GM12878 (cell line): ENCODE results near the gene RPRD2. TPM values are rescaled to one million over a fixed set of nuclear protein-coding genes. Genes with fewer than 3 reads are reported as not detected.

Experiments used
- ATAC-seq: fragments of 200-7000 bp; cut with Tn5 transposase; 3 replicates; pipeline ENCODE4 v1.9.1; 2020; ENCODE audit warnings: mild to moderate bottlenecking, moderate library complexity
- BruUV-seq: library from RNA; stranded (reverse); fragments of 400-500 nt; replicated peaks from 2 replicates; lab custom pipeline; 2021; lab: Mats Ljungman, UMichigan
- CTCF ChIA-PET: fragments of 300-600 bp; sonication (Branson Sonifier 250); formaldehyde crosslinking; extraction: SDS; loops from one replicate; lab custom pipeline; 2021; ENCODE audit warnings: inconsistent platforms; lab: Yijun Ruan, JAX
- POLR2A ChIA-PET: fragments of 350-600 bp; formaldehyde crosslinking; extraction: SDS; loops from one replicate; lab custom pipeline; 2021; ENCODE audit warnings: inconsistent platforms; lab: Charles Lee
- RAD21 ChIA-PET: fragments of 300-600 bp; sonication (Branson Sonifier 250); formaldehyde crosslinking; loops from one replicate; lab custom pipeline; 2023; ENCODE audit warnings: antibody characterized with exemption; ENCODE audit not compliant: unreplicated experiment; lab: Charles Lee
- SMC1A ChIA-PET: fragments of 300-600 bp; sonication (Branson Sonifier 250); formaldehyde crosslinking; loops from one replicate; lab custom pipeline; 2023; ENCODE audit not compliant: unreplicated experiment, uncharacterized antibody; lab: Charles Lee
- DNase-seq: peaks from one replicate; pipeline ENCODE4 v3.0.0-alpha.2; 2011; ENCODE audit warnings: low read depth, low spot score
- FAIRE-seq: peaks from 3 replicates; lab custom pipeline; 2011; peaks lifted over from hg19 to GRCh38; lab: Jason Lieb, UNC
- H2AFZ ChIP-seq: 2 replicates; pipeline ENCODE4 v1.6.0; 2011; ENCODE audit warnings: low read depth, low read length, control low read depth; ENCODE audit not compliant: control insufficient read depth
- H3K27ac ChIP-seq: 2 replicates; pipeline ENCODE4 v1.5.1; 2011; ENCODE audit warnings: control low read depth; ENCODE audit not compliant: control insufficient read depth, insufficient read depth
- H3K27me3 ChIP-seq, 2 experiments: replicated peaks in 1 of 2; 2 replicates each; pipeline versions ENCODE4 v1.6.0 to v1.6.1; 2011; ENCODE audit warnings: low read length in 1 of 2; ENCODE audit not compliant: control insufficient read depth in 2 of 2, insufficient read depth in 2 of 2
- H3K36me3 ChIP-seq, 2 experiments: 2 replicates each; pipeline ENCODE4 v1.5.1; 2011; ENCODE audit warnings: low read length in 1 of 2; ENCODE audit not compliant: control insufficient read depth in 2 of 2, insufficient read depth in 2 of 2
- H3K4me1 ChIP-seq: 2 replicates; pipeline ENCODE4 v1.6.1; 2011; ENCODE audit warnings: mild to moderate bottlenecking, low read length, moderate library complexity, mixed read lengths; ENCODE audit not compliant: control insufficient read depth, insufficient read depth
- H3K4me2 ChIP-seq: 2 replicates; pipeline ENCODE4 v1.6.0; 2011; ENCODE audit warnings: control low read depth; ENCODE audit not compliant: control insufficient read depth, insufficient read depth
- H3K4me3 ChIP-seq: fragments of 200-600 bp; sonication (generic); 2 replicates; pipeline ENCODE4 v1.5.1; 2016
- H3K79me2 ChIP-seq: 2 replicates; pipeline ENCODE4 v1.6.0; 2011; ENCODE audit warnings: low read length; ENCODE audit not compliant: control insufficient read depth, insufficient read depth
- H3K9ac ChIP-seq: 2 replicates; pipeline ENCODE4 v1.8.0; 2011; ENCODE audit warnings: low read length, control low read depth, mixed read lengths; ENCODE audit not compliant: control insufficient read depth, insufficient read depth
- H3K9me3 ChIP-seq: replicated peaks from 3 replicates; pipeline ENCODE4 v1.5.1; 2011; ENCODE audit warnings: mild to moderate bottlenecking, low read length; ENCODE audit not compliant: control insufficient read depth, insufficient read depth
- H4K20me1 ChIP-seq: 2 replicates; pipeline ENCODE4 v1.6.0; 2011; ENCODE audit not compliant: control insufficient read depth, insufficient read depth
- EP300 ChIP-seq, 2 experiments: fragments of 150-350 bp in 1 of 2; IDR thresholded peaks; 2 replicates each; pipeline ENCODE4 v1.6.1; 2011 to 2012; ENCODE audit warnings: low read depth in 2 of 2, low read length in 2 of 2, borderline replicate concordance in 1 of 2, improper control_type of control experiment in 1 of 2, inconsistent platforms in 1 of 2; ENCODE audit not compliant: control insufficient read depth in 1 of 2
- GATAD2B ChIP-seq: fragments of 450-650 bp; conservative IDR thresholded peaks from 2 replicates; pipeline ENCODE4 v1.6.1; 2017; ENCODE audit warnings: low read depth, mild to moderate bottlenecking, moderate library complexity
- TAF1 ChIP-seq: IDR thresholded peaks from 2 replicates; pipeline ENCODE4 v1.6.1; 2011; ENCODE audit warnings: mild to moderate bottlenecking, low read depth, low read length, borderline replicate concordance
- ZNF24 ChIP-seq: fragments of 450-650 bp; IDR thresholded peaks from 2 replicates; pipeline ENCODE4 v1.6.1; 2017; ENCODE audit warnings: antibody characterized with exemption, mild to moderate bottlenecking
- ZNF384 ChIP-seq: IDR thresholded peaks from 2 replicates; pipeline ENCODE4 v1.6.1; 2012; ENCODE audit warnings: low read depth, mild to moderate bottlenecking, low read length, improper control_type of control experiment, borderline replicate concordance
- WGBS: methylation state at CpG from one replicate; pipeline ENCODE4 v1.1.6; 2016; ENCODE audit warnings: low lambda C conversion rate; ENCODE audit not compliant: insufficient replicate concordance, insufficient coverage; ENCODE audit errors: missing lambda C conversion rate; 5-methylcytosine and 5-hydroxymethylcytosine counted together
- in situ Hi-C: fragments of 300-500 bp; cut with MboI; formaldehyde crosslinking; loops from 9 replicates; pipeline ENCODE4 v1.14.3; 2018; ENCODE audit warnings: mixed read lengths
- intact Hi-C: fragments of 100-400 bp; cut with micrococcal nuclease; formaldehyde crosslinking; loops from one replicate; pipeline ENCODE4 v1.14.2; 2022; ENCODE audit not compliant: unreplicated experiment
- polyA plus RNA-seq, 11 experiments: library from polyadenylated mRNA; depleted of rRNA in 4 of 11; unstranded in 6 of 11; stranded (reverse) in 5 of 11; fragments of >200 nt; fragmentation: Nextera tagmentation in 4 of 11; fragmentation: Illumina TruSeq in 1 of 11; extraction: Ambion mirVana in 4 of 11; extraction: Trizol in 1 of 11; gene quantifications; 1 replicate in 1 of 11; 2 replicates in 10 of 11; pipeline versions ENCODE4 v1.2.1 to v1.2.3, GENCODE V29; 2011 to 2016; ENCODE audit warnings: inconsistent platforms in 2 of 11, missing spikeins in 2 of 11, low read depth in 1 of 11
- total RNA-seq, 4 experiments: library from RNA; depleted of rRNA in 3 of 4; stranded (reverse); fragments of >200 nt in 3 of 4; fragmentation: Illumina TruSeq in 1 of 4; extraction: Trizol in 1 of 4; gene quantifications; 2 replicates each; pipeline versions ENCODE4 v1.2.1 to v1.2.3, GENCODE V29; 2013 to 2021
- TF ChIP-seq, protein P1 (sequence below): fragments of 450-650 bp; formaldehyde crosslinking; IDR thresholded peaks from 2 replicates; pipeline ENCODE4 v1.4.0; 2020; ENCODE audit warnings: mild to moderate bottlenecking, moderate library complexity
- TF ChIP-seq, protein P2 (sequence below): fragments of 150-350 bp; IDR thresholded peaks from 2 replicates; pipeline ENCODE4 v1.6.1; 2014; ENCODE audit warnings: mild to moderate bottlenecking, low read depth, low read length
- TF ChIP-seq, protein P3 (sequence below): IDR thresholded peaks from 2 replicates; pipeline ENCODE4 v1.6.1; 2011; ENCODE audit warnings: low read depth, mild to moderate bottlenecking, low read length, moderate library complexity, borderline replicate concordance; ENCODE audit errors: extremely low read depth

RPRD2 gene
- total and polyA plus RNA-seq, 10 of the 15 experiments (the other 5 are each of a cell fraction or from before 2014, with no cell fraction given) = 1.9 to 24.8 (median 13.3) TPM

DNA sequence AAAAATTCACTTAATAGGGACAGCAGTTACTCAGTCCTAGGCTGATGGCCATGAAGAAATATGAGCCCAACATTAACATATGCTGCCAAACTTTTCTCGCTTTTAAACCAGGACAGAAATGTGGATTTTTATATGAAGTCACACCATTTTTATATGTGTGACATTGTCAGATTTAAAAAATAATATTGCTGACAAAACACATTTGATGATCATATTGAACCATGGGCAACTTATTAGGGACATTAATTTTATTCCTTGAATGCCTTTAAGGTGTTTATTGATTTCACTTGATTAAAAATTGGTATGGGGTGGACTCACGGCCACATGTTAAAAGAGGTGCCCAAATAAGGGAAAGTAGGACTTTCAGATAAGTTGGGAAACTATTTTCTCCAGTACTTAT, 58.6 kb downstream of the RPRD2 start:
- no peak overlapping the region for H3K4me2 ChIP-seq
- ChIA-PET POLR2A (no interaction called here), SMC1A (no interaction called here)
- no peaks in the 10 kb centered on the region; the same call in 1 of the 2 replicates for H3K79me2 ChIP-seq
- H3K4me1 ChIP-seq = peaks cover 4% of the 10 kb centered on the region; the same call in 1 of the 2 replicates
- H3K9ac ChIP-seq = no peak overlapping the region
- no peak for FAIRE-seq
- no TSS peak for BruUV-seq
- intact Hi-C loops = no loop called here
- TF ChIP-seq TAF1 (no peak), ZNF384 (no peak), EP300 (IDR thresholded peaks at IDR 0.05; ENCODE audit: borderline replicate concordance in 1 of 2, control insufficient read depth in 1 of 2, low read depth in 2 of 2, low read length in 2 of 2) (no peak), ZNF24 (no peak), GATAD2B (no peak)
- TF ChIP-seq, protein P1, sequence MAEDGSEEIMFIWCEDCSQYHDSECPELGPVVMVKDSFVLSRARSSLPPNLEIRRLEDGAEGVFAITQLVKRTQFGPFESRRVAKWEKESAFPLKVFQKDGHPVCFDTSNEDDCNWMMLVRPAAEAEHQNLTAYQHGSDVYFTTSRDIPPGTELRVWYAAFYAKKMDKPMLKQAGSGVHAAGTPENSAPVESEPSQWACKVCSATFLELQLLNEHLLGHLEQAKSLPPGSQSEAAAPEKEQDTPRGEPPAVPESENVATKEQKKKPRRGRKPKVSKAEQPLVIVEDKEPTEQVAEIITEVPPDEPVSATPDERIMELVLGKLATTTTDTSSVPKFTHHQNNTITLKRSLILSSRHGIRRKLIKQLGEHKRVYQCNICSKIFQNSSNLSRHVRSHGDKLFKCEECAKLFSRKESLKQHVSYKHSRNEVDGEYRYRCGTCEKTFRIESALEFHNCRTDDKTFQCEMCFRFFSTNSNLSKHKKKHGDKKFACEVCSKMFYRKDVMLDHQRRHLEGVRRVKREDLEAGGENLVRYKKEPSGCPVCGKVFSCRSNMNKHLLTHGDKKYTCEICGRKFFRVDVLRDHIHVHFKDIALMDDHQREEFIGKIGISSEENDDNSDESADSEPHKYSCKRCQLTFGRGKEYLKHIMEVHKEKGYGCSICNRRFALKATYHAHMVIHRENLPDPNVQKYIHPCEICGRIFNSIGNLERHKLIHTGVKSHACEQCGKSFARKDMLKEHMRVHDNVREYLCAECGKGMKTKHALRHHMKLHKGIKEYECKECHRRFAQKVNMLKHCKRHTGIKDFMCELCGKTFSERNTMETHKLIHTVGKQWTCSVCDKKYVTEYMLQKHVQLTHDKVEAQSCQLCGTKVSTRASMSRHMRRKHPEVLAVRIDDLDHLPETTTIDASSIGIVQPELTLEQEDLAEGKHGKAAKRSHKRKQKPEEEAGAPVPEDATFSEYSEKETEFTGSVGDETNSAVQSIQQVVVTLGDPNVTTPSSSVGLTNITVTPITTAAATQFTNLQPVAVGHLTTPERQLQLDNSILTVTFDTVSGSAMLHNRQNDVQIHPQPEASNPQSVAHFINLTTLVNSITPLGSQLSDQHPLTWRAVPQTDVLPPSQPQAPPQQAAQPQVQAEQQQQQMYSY (CRISPR knock-in tag) = no peak
- TF ChIP-seq, protein P2, sequence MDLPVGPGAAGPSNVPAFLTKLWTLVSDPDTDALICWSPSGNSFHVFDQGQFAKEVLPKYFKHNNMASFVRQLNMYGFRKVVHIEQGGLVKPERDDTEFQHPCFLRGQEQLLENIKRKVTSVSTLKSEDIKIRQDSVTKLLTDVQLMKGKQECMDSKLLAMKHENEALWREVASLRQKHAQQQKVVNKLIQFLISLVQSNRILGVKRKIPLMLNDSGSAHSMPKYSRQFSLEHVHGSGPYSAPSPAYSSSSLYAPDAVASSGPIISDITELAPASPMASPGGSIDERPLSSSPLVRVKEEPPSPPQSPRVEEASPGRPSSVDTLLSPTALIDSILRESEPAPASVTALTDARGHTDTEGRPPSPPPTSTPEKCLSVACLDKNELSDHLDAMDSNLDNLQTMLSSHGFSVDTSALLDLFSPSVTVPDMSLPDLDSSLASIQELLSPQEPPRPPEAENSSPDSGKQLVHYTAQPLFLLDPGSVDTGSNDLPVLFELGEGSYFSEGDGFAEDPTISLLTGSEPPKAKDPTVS = no peak
- TF ChIP-seq, protein P3, sequence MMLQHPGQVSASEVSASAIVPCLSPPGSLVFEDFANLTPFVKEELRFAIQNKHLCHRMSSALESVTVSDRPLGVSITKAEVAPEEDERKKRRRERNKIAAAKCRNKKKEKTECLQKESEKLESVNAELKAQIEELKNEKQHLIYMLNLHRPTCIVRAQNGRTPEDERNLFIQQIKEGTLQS = no peak
- TF ChIP-seq, all 136 proteins: peak for 0
- Histone ChIP-seq H3K27me3 (no peaks in the 10 kb centered on the region), H3K36me3 (peaks cover 0 to 6% of the 10 kb centered on the region in 2 experiments; a peak in 3 of 4 replicates), H2AFZ (no peak overlapping the region), H3K27ac (no peak overlapping the region), H4K20me1 (no peaks in the 10 kb centered on the region), H3K4me3 (no peak overlapping the region), H3K9me3 (no peaks in the 10 kb centered on the region; the same call in 2 of the 3 replicates)
- WGBS = 91% methylated on average over 2 of the region's 2 CpGs
- DNase-seq (no peak), ATAC-seq (no peak)
- ChIA-PET CTCF (no interaction called here), RAD21 (no interaction called here)
- in situ Hi-C loops = no loop called here
